ENCODE measurements around the gene SS18.

The SS18 gene

DNA sequence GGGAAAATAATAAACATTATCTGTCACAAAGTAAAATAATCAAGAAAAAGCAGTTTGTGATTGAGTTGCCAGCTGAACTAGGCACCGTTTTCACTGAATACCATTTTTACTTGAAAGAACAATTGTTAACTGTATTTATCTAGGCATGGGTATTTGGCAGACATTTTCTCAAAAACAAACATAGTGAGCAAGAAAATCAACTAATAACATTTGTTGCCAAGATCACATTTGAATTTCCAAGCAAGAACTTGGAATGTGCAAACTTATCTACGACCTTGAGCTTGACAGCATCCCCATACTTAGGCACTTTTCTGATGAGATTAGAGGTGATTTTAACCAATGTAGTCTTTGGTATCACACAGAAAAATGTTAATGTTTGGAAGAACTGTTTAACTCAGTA, 16.7 kb downstream of the SS18 start:
- no peak overlapping the region for H3K27ac ChIP-seq (ENCODE audit: low read depth, low read length)
- H3K4me1 ChIP-seq (ENCODE audit: control insufficient read depth, insufficient read depth, low read length, unreplicated experiment) = peaks cover 17% of the 10 kb centered on the region
- H3K27me3 ChIP-seq (ENCODE audit: insufficient read depth, low read length) = no peaks in the 10 kb centered on the region
- H3K4me3 ChIP-seq (ENCODE audit: low read depth, low read length) = no peak overlapping the region
- H2AFZ ChIP-seq (ENCODE audit: low read length, unreplicated experiment) = no peak overlapping the region
- peaks cover 74% of the 10 kb centered on the region for H3K79me2 ChIP-seq (ENCODE audit: control insufficient read depth, insufficient read depth, low read length, unreplicated experiment)
- peaks cover 77% of the 10 kb centered on the region for H3K36me3 ChIP-seq (ENCODE audit: insufficient read depth, low read length)

DNA sequence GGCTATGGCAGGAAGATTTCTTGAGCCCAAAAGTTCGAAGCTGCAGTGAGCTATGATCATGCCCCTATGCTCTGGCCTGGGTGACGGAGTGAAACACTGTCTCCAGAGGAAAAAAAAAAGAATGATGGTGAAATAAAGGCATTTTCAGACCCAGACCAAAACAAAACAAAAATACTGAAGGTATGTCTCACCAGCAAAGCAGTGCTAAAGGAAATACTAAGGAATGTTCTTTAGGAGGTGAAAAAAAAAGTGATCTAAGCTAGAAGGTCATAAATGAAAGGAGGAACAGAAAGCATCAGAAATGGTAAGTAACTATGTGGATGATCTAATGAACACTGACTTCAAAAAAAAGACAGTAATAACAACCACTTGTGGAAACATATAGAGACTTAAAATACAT, 18.7 kb downstream of the SS18 start:
- Histone ChIP-seq H2AFZ (ENCODE audit: low read length, unreplicated experiment) (no peak overlapping the region), H3K36me3 (ENCODE audit: insufficient read depth, low read length) (peaks cover 78% of the 10 kb centered on the region), H3K4me1 (ENCODE audit: control insufficient read depth, insufficient read depth, low read length, unreplicated experiment) (peaks cover 17% of the 10 kb centered on the region), H3K4me3 (ENCODE audit: low read depth, low read length) (no peak overlapping the region), H3K27me3 (ENCODE audit: insufficient read depth, low read length) (no peaks in the 10 kb centered on the region), H3K79me2 (ENCODE audit: control insufficient read depth, insufficient read depth, low read length, unreplicated experiment) (peaks cover 71% of the 10 kb centered on the region), H3K27ac (ENCODE audit: low read depth, low read length) (no peak overlapping the region)

DNA sequence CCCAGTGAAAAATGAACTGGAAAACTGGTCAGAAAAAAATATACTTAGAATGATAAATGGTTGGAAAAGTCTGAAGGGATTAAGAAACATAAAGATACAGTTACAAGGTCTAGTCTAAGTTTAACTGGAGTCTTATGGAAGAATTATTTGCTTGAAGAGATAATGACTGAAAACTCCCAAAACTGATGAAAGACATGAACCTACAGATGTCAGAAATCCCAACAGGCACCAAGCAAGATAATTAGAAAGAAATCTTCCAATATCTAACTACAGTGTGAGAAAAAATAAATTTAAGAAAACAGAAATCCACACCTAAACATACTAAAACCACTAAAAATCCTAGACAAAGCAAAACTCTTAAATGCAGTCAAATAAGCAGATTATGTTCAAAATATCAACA, 19.4 kb downstream of the SS18 start:
- H3K27me3 ChIP-seq (ENCODE audit: insufficient read depth, low read length) = no peaks in the 10 kb centered on the region
- H3K27ac ChIP-seq (ENCODE audit: low read depth, low read length) = no peak overlapping the region
- no peak overlapping the region for H2AFZ ChIP-seq (ENCODE audit: low read length, unreplicated experiment)
- H3K4me3 ChIP-seq (ENCODE audit: low read depth, low read length) = no peak overlapping the region
- peaks cover 17% of the 10 kb centered on the region for H3K4me1 ChIP-seq (ENCODE audit: control insufficient read depth, insufficient read depth, low read length, unreplicated experiment)
- peaks cover 71% of the 10 kb centered on the region for H3K79me2 ChIP-seq (ENCODE audit: control insufficient read depth, insufficient read depth, low read length, unreplicated experiment)
- H3K36me3 ChIP-seq (ENCODE audit: insufficient read depth, low read length) = peaks cover 79% of the 10 kb centered on the region

- H3K36me3 ChIP-seq (ENCODE audit: insufficient read depth, low read length) = peaks cover 37% of the 10 kb centered on the region
- H3K79me2 ChIP-seq (ENCODE audit: control insufficient read depth, insufficient read depth, low read length, unreplicated experiment) = peaks cover 53% of the 10 kb centered on the region
- H3K4me1 ChIP-seq (ENCODE audit: control insufficient read depth, insufficient read depth, low read length, unreplicated experiment) = peaks cover 5% of the 10 kb centered on the region
- H3K4me3 ChIP-seq (ENCODE audit: low read depth, low read length) = no peak overlapping the region
- H3K27ac ChIP-seq (ENCODE audit: low read depth, low read length) = no peak overlapping the region
- H2AFZ ChIP-seq (ENCODE audit: low read length, unreplicated experiment) = no peak overlapping the region
- no peaks in the 10 kb centered on the region for H3K27me3 ChIP-seq (ENCODE audit: insufficient read depth, low read length)
These were observed 31.1 kb downstream of the SS18 start for GRCh38 chr18:26059357-26059756.

DNA sequence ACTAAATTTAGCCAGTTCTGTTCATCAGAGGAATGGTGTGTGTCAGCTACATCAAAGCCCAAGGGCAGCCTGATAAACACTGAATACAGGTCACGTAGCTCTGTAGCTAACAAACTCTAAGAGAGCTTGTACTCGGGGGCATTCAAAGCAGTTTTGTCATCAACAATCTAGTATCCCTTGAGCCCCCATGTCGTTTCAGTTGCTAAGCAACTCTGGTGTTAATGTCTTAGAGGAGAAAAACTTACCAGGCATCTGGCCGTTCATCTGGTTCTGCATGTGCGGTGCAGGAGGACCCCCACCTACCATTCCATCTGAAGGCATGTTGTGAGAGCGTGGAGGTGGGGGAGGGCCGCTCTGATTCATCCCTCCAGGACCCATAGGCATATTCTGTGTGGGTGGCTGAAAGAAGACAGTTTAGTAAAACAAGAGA, 33.1 kb downstream of the SS18 start:
- H3K79me2 ChIP-seq (ENCODE audit: control insufficient read depth, insufficient read depth, low read length, unreplicated experiment) = peaks cover 51% of the 10 kb centered on the region
- no peak overlapping the region for H3K4me3 ChIP-seq (ENCODE audit: low read depth, low read length)
- peaks cover 11% of the 10 kb centered on the region for H3K4me1 ChIP-seq (ENCODE audit: control insufficient read depth, insufficient read depth, low read length, unreplicated experiment)
- H2AFZ ChIP-seq (ENCODE audit: low read length, unreplicated experiment) = no peak overlapping the region
- H3K36me3 ChIP-seq (ENCODE audit: insufficient read depth, low read length) = peaks cover 49% of the 10 kb centered on the region
- no peaks in the 10 kb centered on the region for H3K27me3 ChIP-seq (ENCODE audit: insufficient read depth, low read length)
- no peak overlapping the region for H3K27ac ChIP-seq (ENCODE audit: low read depth, low read length)

GRCh38 chr18:26056291-26056690, 34.1 kb downstream of the SS18 start:
- Histone ChIP-seq H3K4me3 (ENCODE audit: low read depth, low read length) (no peak overlapping the region), H3K79me2 (ENCODE audit: control insufficient read depth, insufficient read depth, low read length, unreplicated experiment) (peaks cover 52% of the 10 kb centered on the region), H3K36me3 (ENCODE audit: insufficient read depth, low read length) (peaks cover 56% of the 10 kb centered on the region), H2AFZ (ENCODE audit: low read length, unreplicated experiment) (no peak overlapping the region), H3K27ac (ENCODE audit: low read depth, low read length) (no peak overlapping the region), H3K4me1 (ENCODE audit: control insufficient read depth, insufficient read depth, low read length, unreplicated experiment) (peaks cover 14% of the 10 kb centered on the region), H3K27me3 (ENCODE audit: insufficient read depth, low read length) (no peaks in the 10 kb centered on the region)

DNA sequence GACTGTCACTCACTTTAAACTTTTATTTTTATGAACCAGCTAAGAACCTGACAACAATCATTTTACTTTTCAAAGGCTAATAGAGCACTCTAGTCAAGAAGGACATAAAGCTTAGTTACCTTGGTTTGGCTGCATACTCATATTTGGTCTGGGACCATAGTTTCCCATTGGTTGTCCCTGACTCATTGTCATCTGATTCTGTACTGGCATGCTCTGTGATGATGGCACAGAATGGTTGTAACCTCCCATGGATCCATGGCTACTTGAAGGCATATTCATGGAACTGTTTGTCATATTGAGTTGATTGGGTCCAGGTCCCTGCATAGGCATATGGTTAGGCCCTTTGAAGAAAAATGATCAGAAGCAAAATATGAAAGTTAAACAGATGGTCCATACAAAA, 37.9 kb downstream of the SS18 start:
- Histone ChIP-seq H3K79me2 (ENCODE audit: control insufficient read depth, insufficient read depth, low read length, unreplicated experiment) (peaks cover 39% of the 10 kb centered on the region), H2AFZ (ENCODE audit: low read length, unreplicated experiment) (no peak overlapping the region), H3K27me3 (ENCODE audit: insufficient read depth, low read length) (no peaks in the 10 kb centered on the region), H3K4me1 (ENCODE audit: control insufficient read depth, insufficient read depth, low read length, unreplicated experiment) (peaks cover 8% of the 10 kb centered on the region), H3K36me3 (ENCODE audit: insufficient read depth, low read length) (peaks cover 64% of the 10 kb centered on the region), H3K4me3 (ENCODE audit: low read depth, low read length) (no peak overlapping the region), H3K27ac (ENCODE audit: low read depth, low read length) (peak overlapping the region; percentile 16; the same call in 1 of the 2 replicates)

GRCh38 chr18:26051843-26052242, 38.6 kb downstream of the SS18 start:
- peaks cover 62% of the 10 kb centered on the region for H3K36me3 ChIP-seq (ENCODE audit: insufficient read depth, low read length)
- H3K4me1 ChIP-seq (ENCODE audit: control insufficient read depth, insufficient read depth, low read length, unreplicated experiment) = peaks cover 8% of the 10 kb centered on the region
- peaks cover 36% of the 10 kb centered on the region for H3K79me2 ChIP-seq (ENCODE audit: control insufficient read depth, insufficient read depth, low read length, unreplicated experiment)
- no peak overlapping the region for H2AFZ ChIP-seq (ENCODE audit: low read length, unreplicated experiment)
- H3K4me3 ChIP-seq (ENCODE audit: low read depth, low read length) = no peak overlapping the region
- no peaks in the 10 kb centered on the region for H3K27me3 ChIP-seq (ENCODE audit: insufficient read depth, low read length)
- H3K27ac ChIP-seq (ENCODE audit: low read depth, low read length) = 0 out of 2 replicates have a peak overlapping the region, but pooled peaks have one; percentile 16

- H3K27me3 ChIP-seq (ENCODE audit: insufficient read depth, low read length) = no peaks in the 10 kb centered on the region
- peaks cover 35% of the 10 kb centered on the region for H3K36me3 ChIP-seq (ENCODE audit: insufficient read depth, low read length)
- H3K79me2 ChIP-seq (ENCODE audit: control insufficient read depth, insufficient read depth, low read length, unreplicated experiment) = peaks cover 34% of the 10 kb centered on the region
- no peak overlapping the region for H3K4me3 ChIP-seq (ENCODE audit: low read depth, low read length)
- H2AFZ ChIP-seq (ENCODE audit: low read length, unreplicated experiment) = no peak overlapping the region
- H3K4me1 ChIP-seq (ENCODE audit: control insufficient read depth, insufficient read depth, low read length, unreplicated experiment) = no peaks in the 10 kb centered on the region
- no peak overlapping the region for H3K27ac ChIP-seq (ENCODE audit: low read depth, low read length)
These were observed 43.9 kb downstream of the SS18 start for GRCh38 chr18:26046419-26047077.

GRCh38 chr18:26044807-26045206, 45.6 kb downstream of the SS18 start:
- Histone ChIP-seq H3K27ac (ENCODE audit: low read depth, low read length) (no peak overlapping the region), H3K27me3 (ENCODE audit: insufficient read depth, low read length) (no peaks in the 10 kb centered on the region), H3K4me1 (ENCODE audit: control insufficient read depth, insufficient read depth, low read length, unreplicated experiment) (no peaks in the 10 kb centered on the region), H3K4me3 (ENCODE audit: low read depth, low read length) (no peak overlapping the region), H3K79me2 (ENCODE audit: control insufficient read depth, insufficient read depth, low read length, unreplicated experiment) (peaks cover 45% of the 10 kb centered on the region), H3K36me3 (ENCODE audit: insufficient read depth, low read length) (peaks cover 27% of the 10 kb centered on the region), H2AFZ (ENCODE audit: low read length, unreplicated experiment) (no peak overlapping the region)

DNA sequence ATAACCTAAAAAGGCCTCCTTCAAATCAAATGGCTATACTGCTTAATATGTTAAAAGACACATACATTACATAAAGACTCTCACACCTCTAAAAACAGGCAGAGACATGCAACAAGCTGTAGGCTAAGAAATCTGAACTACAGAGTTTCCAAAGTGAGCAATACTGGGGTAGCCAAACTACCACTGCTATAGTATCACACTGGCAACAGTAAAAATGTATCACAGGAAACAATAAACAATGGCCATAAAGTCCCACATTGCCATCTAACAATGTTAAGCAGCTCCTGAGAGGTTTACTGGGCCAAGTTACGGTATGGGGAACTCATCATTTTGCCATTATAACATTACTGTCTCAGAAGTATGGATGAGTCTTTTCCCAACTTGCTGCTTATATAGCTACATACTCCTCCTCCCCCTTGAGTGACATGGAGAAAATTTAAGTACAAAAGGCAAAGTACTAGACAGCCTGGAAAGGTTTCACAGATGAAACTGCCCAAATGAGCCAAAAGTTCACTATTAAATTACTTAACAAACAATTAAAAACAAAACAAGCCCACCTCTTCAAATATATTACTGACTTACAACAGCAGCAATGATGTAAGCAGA, 50.3 kb downstream of the SS18 start:
- Histone ChIP-seq H3K36me3 (ENCODE audit: insufficient read depth, low read length) (peaks cover 28% of the 10 kb centered on the region), H3K27me3 (ENCODE audit: insufficient read depth, low read length) (no peaks in the 10 kb centered on the region), H3K4me1 (ENCODE audit: control insufficient read depth, insufficient read depth, low read length, unreplicated experiment) (no peaks in the 10 kb centered on the region), H3K79me2 (ENCODE audit: control insufficient read depth, insufficient read depth, low read length, unreplicated experiment) (peaks cover 32% of the 10 kb centered on the region), H3K27ac (ENCODE audit: low read depth, low read length) (no peak overlapping the region), H3K4me3 (ENCODE audit: low read depth, low read length) (no peak overlapping the region), H2AFZ (ENCODE audit: low read length, unreplicated experiment) (no peak overlapping the region)
